Right hindlimb (tissue), 1 donor: ENCODE results near the gene ATL1.
A peak's percentile ranks its signal among the peaks of the same experiment; 100 is the strongest.
"Not testable (repeated sequence)": the region's sequence is repeated elsewhere in the genome, so short reads cannot be mapped to it uniquely, and the experiment has no call there.

ENCODE experiments used
- DNase-seq: peaks from one replicate; pipeline ENCODE4 v3.0.0-alpha.2; 2018

ATL1 gene

GRCh38 chr14:50538034-50538433 lies 21.9 kb upstream of the ATL1 start:
- not testable (repeated sequence) for DNase-seq

- no peak for DNase-seq
Observed at GRCh38 chr14:50539051-50539450, 20.9 kb upstream of the ATL1 start.

- no peak for DNase-seq
Observed at GRCh38 chr14:50541159-50541567, 18.8 kb upstream of the ATL1 start.

GRCh38 chr14:50542941-50543418 lies 17.0 kb upstream of the ATL1 start:
- no peak for DNase-seq

- no peak for DNase-seq
Observed at GRCh38 chr14:50544911-50545310, 15.0 kb upstream of the ATL1 start.

- DNase-seq: no peak
Observed at GRCh38 chr14:50545618-50546017, 14.3 kb upstream of the ATL1 start.

- DNase-seq: no peak
Observed at GRCh38 chr14:50550294-50550693, 9.7 kb upstream of the ATL1 start.

- DNase-seq: no peak
Observed at GRCh38 chr14:50551877-50552276, 8.1 kb upstream of the ATL1 start.

- DNase-seq: not testable (repeated sequence)
Observed at GRCh38 chr14:50552796-50553195, 7.1 kb upstream of the ATL1 start.

GRCh38 chr14:50560931-50561285 lies 963 bp downstream of the ATL1 start:
- peak; percentile 86 for DNase-seq

- no peak for DNase-seq
Observed at GRCh38 chr14:50562841-50563240, 2.9 kb downstream of the ATL1 start.

- no peak for DNase-seq
Observed at GRCh38 chr14:50569714-50570274, 9.8 kb downstream of the ATL1 start.

- no peak for DNase-seq
Observed at GRCh38 chr14:50573862-50574261, 13.9 kb downstream of the ATL1 start.

GRCh38 chr14:50575769-50576168 lies 15.8 kb downstream of the ATL1 start:
- no peak for DNase-seq

GRCh38 chr14:50577982-50578381 lies 18.0 kb downstream of the ATL1 start:
- no peak for DNase-seq

- no peak for DNase-seq
Observed at GRCh38 chr14:50578433-50578832, 18.5 kb downstream of the ATL1 start.

GRCh38 chr14:50590464-50590863 lies 30.5 kb downstream of the ATL1 start:
- no peak for DNase-seq

GRCh38 chr14:50594577-50595316 lies 34.8 kb downstream of the ATL1 start:
- no peak for DNase-seq

GRCh38 chr14:50598765-50599164 lies 38.8 kb downstream of the ATL1 start:
- DNase-seq: no peak

- DNase-seq: no peak
Observed at GRCh38 chr14:50599700-50600444, 39.9 kb downstream of the ATL1 start.

- DNase-seq: no peak
Observed at GRCh38 chr14:50600849-50601248, 40.9 kb downstream of the ATL1 start.

- no peak for DNase-seq
Observed at GRCh38 chr14:50601394-50601793, 41.4 kb downstream of the ATL1 start.

- no peak for DNase-seq
Observed at GRCh38 chr14:50602035-50602434, 42.1 kb downstream of the ATL1 start.

- no peak for DNase-seq
Observed at GRCh38 chr14:50603565-50603964, 43.6 kb downstream of the ATL1 start.
